Trophoblast cell (in vitro differentiated cells and primary cell): Measurements from ENCODE around the gene FABP3.

ENCODE experiments used
- DNase-seq, 2 donors: peaks; one replicate each; pipeline ENCODE4 v3.0.0-alpha.2; 2016
- H2AFZ ChIP-seq: 2 replicates; pipeline ENCODE4 v1.6.1; 2013; ENCODE audit warnings: low read length, moderate library complexity, mild to moderate bottlenecking; ENCODE audit not compliant: insufficient read depth, poor library complexity
- H2AK5ac ChIP-seq: 2 replicates; pipeline ENCODE4 v1.6.1; 2013; ENCODE audit warnings: mild to moderate bottlenecking, low read length
- H2BK120ac ChIP-seq: 2 replicates; pipeline ENCODE4 v1.6.1; 2013; ENCODE audit warnings: low read length, mild to moderate bottlenecking, moderate library complexity; ENCODE audit not compliant: insufficient read depth, poor library complexity
- H2BK12ac ChIP-seq: 2 replicates; pipeline ENCODE4 v1.6.1; 2013; ENCODE audit warnings: mild to moderate bottlenecking, low read length, moderate library complexity
- H2BK5ac ChIP-seq: 2 replicates; pipeline ENCODE4 v1.6.1; 2013; ENCODE audit warnings: low read length, low read depth, moderate library complexity, mild to moderate bottlenecking; ENCODE audit not compliant: poor library complexity
- H3K14ac ChIP-seq: 2 replicates; pipeline ENCODE4 v1.6.1; 2013; ENCODE audit warnings: mild to moderate bottlenecking, low read length
- H3K18ac ChIP-seq: 2 replicates; pipeline ENCODE4 v1.6.1; 2013; ENCODE audit warnings: mild to moderate bottlenecking, low read length
- H3K23ac ChIP-seq: 2 replicates; pipeline ENCODE4 v1.6.1; 2013; ENCODE audit warnings: low read length
- H3K27ac ChIP-seq: 2 replicates; pipeline ENCODE4 v1.5.1; 2013; ENCODE audit warnings: low read depth, mild to moderate bottlenecking, inconsistent platforms, low read length, moderate library complexity
- H3K27me3 ChIP-seq: 2 replicates; pipeline ENCODE4 v1.6.1; 2013; ENCODE audit warnings: inconsistent platforms, mild to moderate bottlenecking, low read length, moderate library complexity; ENCODE audit not compliant: insufficient read depth
- H3K36me3 ChIP-seq, 2 experiments: 1 replicate in 1 of 2; 2 replicates in 1 of 2; pipeline ENCODE4 v1.6.1; 2013; ENCODE audit warnings: low read length in 2 of 2, mild to moderate bottlenecking in 2 of 2, moderate library complexity in 1 of 2; ENCODE audit not compliant: insufficient read depth in 2 of 2, control insufficient read depth in 1 of 2
- H3K4ac ChIP-seq: 2 replicates; pipeline ENCODE4 v1.6.1; 2013; ENCODE audit warnings: low read depth, mild to moderate bottlenecking, low read length, moderate library complexity
- H3K4me1 ChIP-seq, 2 experiments: 1 replicate in 1 of 2; 2 replicates in 1 of 2; pipeline ENCODE4 v1.6.1; 2013; ENCODE audit warnings: low read length in 2 of 2, mild to moderate bottlenecking in 2 of 2, moderate library complexity in 1 of 2; ENCODE audit not compliant: insufficient read depth in 2 of 2, control insufficient read depth in 1 of 2
- H3K4me2 ChIP-seq: 2 replicates; pipeline ENCODE4 v1.6.1; 2013; ENCODE audit warnings: inconsistent platforms, mild to moderate bottlenecking, low read length, moderate library complexity
- H3K4me3 ChIP-seq: 2 replicates; pipeline ENCODE4 v1.5.1; 2013; ENCODE audit warnings: mild to moderate bottlenecking, low read depth, low read length, inconsistent platforms
- H3K79me1 ChIP-seq: one replicate; pipeline ENCODE4 v1.6.1; 2013; ENCODE audit warnings: low read length
- H3K79me2 ChIP-seq: 2 replicates; pipeline ENCODE4 v1.6.1; 2013; ENCODE audit warnings: low read length, mild to moderate bottlenecking; ENCODE audit not compliant: control insufficient read depth, insufficient read depth, poor library complexity
- H3K9ac ChIP-seq: 2 replicates; pipeline ENCODE4 v1.6.1; 2013; ENCODE audit warnings: mild to moderate bottlenecking, low read length
- H3K9me3 ChIP-seq: 2 replicates; pipeline ENCODE4 v1.6.1; 2013; ENCODE audit warnings: low read depth, mild to moderate bottlenecking, control low read depth, inconsistent platforms, low read length; ENCODE audit not compliant: insufficient read depth
- H4K12ac ChIP-seq: 2 replicates; pipeline ENCODE4 v1.6.1; 2013; ENCODE audit warnings: low read depth, mild to moderate bottlenecking, low read length, moderate library complexity
- H4K8ac ChIP-seq: 2 replicates; pipeline ENCODE4 v1.6.1; 2013; ENCODE audit warnings: low read depth, mild to moderate bottlenecking, low read length, moderate library complexity
- H4K91ac ChIP-seq: one replicate; pipeline ENCODE4 v1.6.1; 2013; ENCODE audit warnings: low read depth, mild to moderate bottlenecking, low read length, moderate library complexity
- WGBS: extraction: QIAGEN DNeasy Blood & Tissue Kit; methylation state at CpG from one replicate; pipeline ENCODE4 v1.1.7; 2013; ENCODE audit warnings: missing lambda C conversion rate; ENCODE audit not compliant: insufficient read length, insufficient coverage; ENCODE audit errors: extremely low coverage; 5-methylcytosine and 5-hydroxymethylcytosine counted together

Gene FABP3

DNA sequence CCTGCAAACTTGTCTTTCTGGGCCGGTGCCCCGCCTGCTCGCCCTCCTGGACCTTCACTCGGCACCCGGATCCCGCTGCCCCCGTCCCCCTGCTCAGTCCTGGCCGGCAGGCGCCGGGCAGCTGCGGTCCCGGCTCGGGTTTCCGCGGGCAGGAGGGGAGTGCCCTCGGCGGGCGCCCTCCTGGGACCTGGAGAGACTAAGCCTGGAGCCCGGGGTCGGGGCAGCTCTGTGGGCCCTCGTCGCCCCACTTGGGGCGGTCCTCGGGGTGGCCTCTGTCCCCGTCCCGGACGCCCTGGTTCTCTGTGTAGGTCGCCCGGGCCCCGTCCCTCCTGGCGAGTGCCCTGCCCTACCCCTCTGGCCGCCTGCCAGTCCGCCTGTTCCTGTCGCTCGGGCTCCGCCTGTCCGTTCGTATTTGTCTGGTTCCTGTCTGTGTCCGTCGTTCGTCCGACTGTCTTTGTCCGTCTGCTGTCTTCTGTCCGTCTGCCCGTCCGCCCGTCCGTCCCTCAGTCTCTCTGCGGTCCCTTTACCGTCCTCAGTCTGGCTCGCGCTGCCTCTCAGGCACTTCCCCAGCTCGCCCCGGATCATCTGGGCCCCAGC is 40.6 kb upstream of the FABP3 start:
- peak overlapping the region; percentile 33 for H4K8ac ChIP-seq
- H2BK120ac ChIP-seq, result peak overlapping the region; percentile 9
- peak overlapping the region; percentile 54 for H3K4ac ChIP-seq
- peak overlapping the region; percentile 4 for H3K27ac ChIP-seq
- H3K9me3 ChIP-seq, result no peaks in the 10 kb centered on the region
- H3K4me2 ChIP-seq, result peak overlapping the region; percentile 65
- peak; percentile 38 to 53 for DNase-seq
- no peak overlapping the region for H3K23ac ChIP-seq
- peak overlapping the region; percentile 5 for H2BK5ac ChIP-seq
- H3K27me3 ChIP-seq, result no peaks in the 10 kb centered on the region
- H3K14ac ChIP-seq, result peak overlapping the region; percentile 73
- no CpG with 5 or more reads among the region's 54 CpGs for WGBS
- H2BK12ac ChIP-seq, result no peak overlapping the region
- peak overlapping the region; percentile 81 for H2AK5ac ChIP-seq
- H3K79me1 ChIP-seq, result peaks cover 14% of the 10 kb centered on the region
- H3K36me3 ChIP-seq, result peaks cover 0 to 6% of the 10 kb centered on the region in 2 experiments
- peaks cover 14% of the 10 kb centered on the region for H3K79me2 ChIP-seq
- H2AFZ ChIP-seq, result peak overlapping the region; percentile 41
- H3K4me1 ChIP-seq, result peaks cover 25 to 27% of the 10 kb centered on the region in 2 experiments
- peak overlapping the region; percentile 87 for H3K9ac ChIP-seq
- H3K18ac ChIP-seq, result peak overlapping the region; percentile 83
- H4K91ac ChIP-seq, result peak overlapping the region; percentile 76
- H4K12ac ChIP-seq, result peak overlapping the region; percentile 55
- peak overlapping the region; percentile 83 for H3K4me3 ChIP-seq

- Histone ChIP-seq H2AK5ac (peak within 1 kb of the TSS; percentile 81), H2AFZ (peak within 1 kb of the TSS; percentile 41), H2BK120ac (peak within 1 kb of the TSS; percentile 9), H3K4ac (peak within 1 kb of the TSS; percentile 54), H3K4me3 (peak within 1 kb of the TSS; percentile 83), H2BK5ac (peak within 1 kb of the TSS; percentile 5), H3K27me3 (no peaks in the 10 kb centered on the region), H3K9me3 (no peaks in the 10 kb centered on the region), H4K12ac (peak within 1 kb of the TSS; percentile 55), H2BK12ac (peak within 1 kb of the TSS; percentile 42), H3K79me1 (peaks cover 14% of the 10 kb centered on the region), H3K27ac (peak within 1 kb of the TSS; percentile 4), H3K14ac (peak within 1 kb of the TSS; percentile 73), H4K91ac (peak within 1 kb of the TSS; percentile 76), H4K8ac (peak within 1 kb of the TSS; percentile 33), H3K18ac (peak within 1 kb of the TSS; percentile 83), H3K9ac (peak within 1 kb of the TSS; percentile 87), H3K36me3 (peaks cover 0 to 6% of the 10 kb centered on the region in 2 experiments), H3K23ac (no peak within 1 kb of the TSS), H3K79me2 (peaks cover 14% of the 10 kb centered on the region), H3K4me2 (peak within 1 kb of the TSS; percentile 73), H3K4me1 (peaks cover 23 to 27% of the 10 kb centered on the region in 2 experiments)
- WGBS, result no CpG with 5 or more reads among the region's 63 CpGs
- DNase-seq, result peak; percentile 52 to 59
These were observed 40.0 kb upstream of the FABP3 start, which contains the start of gene SERINC2 for GRCh38 chr1:31412732-31413404. Gene SERINC2 (plus strand): TSS chr1:31413213. CDS start chr1:31413266, 53 bp downstream.

DNA sequence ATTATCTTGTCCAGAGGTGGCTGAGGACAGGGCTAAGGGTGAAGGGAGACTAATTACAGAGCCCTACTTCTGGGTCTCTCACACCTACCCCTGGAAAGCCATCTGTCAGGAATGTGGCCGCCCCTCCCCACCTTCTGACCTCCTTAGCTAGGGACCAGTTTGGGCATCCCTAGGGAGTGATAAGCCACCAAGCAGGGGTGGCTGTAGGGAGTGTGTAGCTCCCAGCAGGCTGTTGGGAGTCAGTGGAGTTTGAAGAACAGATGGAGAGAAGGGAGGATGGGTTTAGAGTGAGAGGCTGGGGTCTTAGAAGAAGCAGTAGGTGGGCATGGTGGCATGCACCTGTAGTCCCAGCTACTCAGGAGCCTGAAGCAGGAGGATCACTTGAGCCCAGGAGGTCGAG is 39.3 kb upstream of the FABP3 start:
- no peak overlapping the region for H2BK5ac ChIP-seq
- H3K79me1 ChIP-seq, result peaks cover 14% of the 10 kb centered on the region
- H3K27me3 ChIP-seq, result no peaks in the 10 kb centered on the region
- no peak overlapping the region for H3K23ac ChIP-seq
- no peaks in the 10 kb centered on the region for H3K9me3 ChIP-seq
- no peak overlapping the region for H3K18ac ChIP-seq
- H4K91ac ChIP-seq, result no peak overlapping the region
- H3K14ac ChIP-seq, result no peak overlapping the region
- H2BK120ac ChIP-seq, result no peak overlapping the region
- H3K4me2 ChIP-seq, result no peak overlapping the region
- no peak overlapping the region for H3K4me3 ChIP-seq
- peaks cover 23 to 26% of the 10 kb centered on the region in 2 experiments for H3K4me1 ChIP-seq
- no peak overlapping the region for H4K8ac ChIP-seq
- peaks cover 0 to 6% of the 10 kb centered on the region in 2 experiments for H3K36me3 ChIP-seq
- H2AFZ ChIP-seq, result no peak overlapping the region
- no peak for DNase-seq
- no CpG with 5 or more reads among the region's 2 CpGs for WGBS
- no peak overlapping the region for H3K27ac ChIP-seq
- H4K12ac ChIP-seq, result no peak overlapping the region
- H2BK12ac ChIP-seq, result no peak overlapping the region
- no peak overlapping the region for H3K4ac ChIP-seq
- H3K79me2 ChIP-seq, result peaks cover 14% of the 10 kb centered on the region
- no peak overlapping the region for H2AK5ac ChIP-seq
- H3K9ac ChIP-seq, result no peak overlapping the region

- H3K79me2 ChIP-seq, result peaks cover 14% of the 10 kb centered on the region
- H3K4me1 ChIP-seq, result peaks cover 15 to 18% of the 10 kb centered on the region in 2 experiments
- H3K4me3 ChIP-seq, result no peak overlapping the region
- H3K36me3 ChIP-seq, result peaks cover 0 to 3% of the 10 kb centered on the region in 2 experiments
- H3K27me3 ChIP-seq, result no peaks in the 10 kb centered on the region
- H4K12ac ChIP-seq, result no peak overlapping the region
- no CpG with 5 or more reads among the region's 4 CpGs for WGBS
- no peak overlapping the region for H2BK12ac ChIP-seq
- no peak overlapping the region for H3K14ac ChIP-seq
- no peak overlapping the region for H3K23ac ChIP-seq
- H3K27ac ChIP-seq, result no peak overlapping the region
- DNase-seq, result no peak
- H4K8ac ChIP-seq, result no peak overlapping the region
- H2BK120ac ChIP-seq, result no peak overlapping the region
- H3K4me2 ChIP-seq, result no peak overlapping the region
- no peak overlapping the region for H3K18ac ChIP-seq
- H3K9ac ChIP-seq, result no peak overlapping the region
- no peak overlapping the region for H4K91ac ChIP-seq
- H3K79me1 ChIP-seq, result peaks cover 14% of the 10 kb centered on the region
- H3K4ac ChIP-seq, result no peak overlapping the region
- no peak overlapping the region for H2BK5ac ChIP-seq
- no peaks in the 10 kb centered on the region for H3K9me3 ChIP-seq
- H2AK5ac ChIP-seq, result no peak overlapping the region
- no peak overlapping the region for H2AFZ ChIP-seq
These were observed 38.0 kb upstream of the FABP3 start for GRCh38 chr1:31410871-31411270.
